ENCODE data around the gene FBF1.

FBF1 gene

DNA sequence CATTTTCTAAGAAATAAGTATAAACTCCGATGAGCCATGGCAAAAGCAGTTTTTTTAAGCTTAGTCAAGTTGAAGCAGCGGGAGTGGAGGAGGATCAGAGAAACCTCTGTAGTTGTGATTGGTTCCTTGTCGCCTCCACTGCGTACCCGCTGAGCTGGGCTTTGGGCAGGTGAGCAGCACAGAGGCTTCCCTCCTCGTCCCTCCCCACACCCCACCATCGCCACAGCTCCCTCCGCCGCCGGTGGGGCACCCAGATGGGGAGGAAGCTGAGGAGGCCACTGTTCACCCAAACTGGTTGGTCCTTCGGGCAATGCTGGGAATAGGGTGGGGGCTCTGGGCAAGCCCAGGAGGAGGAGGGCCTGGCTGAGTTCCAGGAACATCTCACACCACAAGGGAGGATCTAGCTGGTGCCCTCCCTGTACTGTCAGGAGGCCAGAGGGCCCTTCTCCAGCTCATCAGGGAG is 31.0 kb downstream of the FBF1 start:
- Histone ChIP-seq H3K79me1 (replicated peaks; ENCODE audit: low read length, poor library complexity, severe bottlenecking) (no peaks in the 10 kb centered on the region), H3K9me3 (ENCODE audit: control insufficient read depth, low read length) (no peaks in the 10 kb centered on the region), H2BK12ac (ENCODE audit: low read length in 2 of 2) (no peak overlapping the region), H3K4me2 (ENCODE audit: low read length, poor library complexity, severe bottlenecking) (no peak overlapping the region), H3K4me1 (ENCODE audit: control insufficient read depth, insufficient read depth, low read depth, low read length) (peaks cover 9% of the 10 kb centered on the region), H3K14ac (ENCODE audit: low read length in 2 of 2) (no peak overlapping the region), H4K8ac (ENCODE audit: low read length) (peak overlapping the region; percentile 67), H2BK15ac (ENCODE audit: low read depth, poor library complexity, severe bottlenecking) (no peak overlapping the region), H2BK120ac (ENCODE audit: low read depth, low read length) (no peak overlapping the region), H3K9ac (ENCODE audit: low read length) (no peak overlapping the region), H3K4me3 (ENCODE audit: insufficient read depth in 1 of 2, low read depth in 1 of 2, low read length in 2 of 2) (no peak overlapping the region), H3K27me3 (ENCODE audit: control insufficient read depth in 1 of 2, insufficient read depth in 1 of 2, low read length in 2 of 2) (no peaks in the 10 kb centered on the region), H4K91ac (ENCODE audit: low read length) (no peak overlapping the region), H3K18ac (ENCODE audit: low read depth in 1 of 2, low read length in 2 of 2) (no peak overlapping the region), H3K36me3 (ENCODE audit: control insufficient read depth in 1 of 2, insufficient read depth in 2 of 2, low read depth in 1 of 2, low read length in 2 of 2) (peaks cover 21 to 24% of the 10 kb centered on the region in 2 experiments), H3K4ac (ENCODE audit: low read depth in 1 of 2, low read length in 2 of 2) (no peak overlapping the region), H2BK5ac (ENCODE audit: low read depth, low read length, poor library complexity, severe bottlenecking) (no peak overlapping the region), H2AK5ac (ENCODE audit: low read length, severe bottlenecking) (no peak overlapping the region), H3K27ac (ENCODE audit: low read length, poor library complexity, severe bottlenecking) (no peak overlapping the region), H2AFZ (ENCODE audit: low read depth, low read length) (no peak overlapping the region), H3K23ac (ENCODE audit: low read length in 2 of 2) (no peak overlapping the region)
- 92% methylated on average over 11 of the region's 11 CpGs for WGBS
- DNase-seq, result no peak

DNA sequence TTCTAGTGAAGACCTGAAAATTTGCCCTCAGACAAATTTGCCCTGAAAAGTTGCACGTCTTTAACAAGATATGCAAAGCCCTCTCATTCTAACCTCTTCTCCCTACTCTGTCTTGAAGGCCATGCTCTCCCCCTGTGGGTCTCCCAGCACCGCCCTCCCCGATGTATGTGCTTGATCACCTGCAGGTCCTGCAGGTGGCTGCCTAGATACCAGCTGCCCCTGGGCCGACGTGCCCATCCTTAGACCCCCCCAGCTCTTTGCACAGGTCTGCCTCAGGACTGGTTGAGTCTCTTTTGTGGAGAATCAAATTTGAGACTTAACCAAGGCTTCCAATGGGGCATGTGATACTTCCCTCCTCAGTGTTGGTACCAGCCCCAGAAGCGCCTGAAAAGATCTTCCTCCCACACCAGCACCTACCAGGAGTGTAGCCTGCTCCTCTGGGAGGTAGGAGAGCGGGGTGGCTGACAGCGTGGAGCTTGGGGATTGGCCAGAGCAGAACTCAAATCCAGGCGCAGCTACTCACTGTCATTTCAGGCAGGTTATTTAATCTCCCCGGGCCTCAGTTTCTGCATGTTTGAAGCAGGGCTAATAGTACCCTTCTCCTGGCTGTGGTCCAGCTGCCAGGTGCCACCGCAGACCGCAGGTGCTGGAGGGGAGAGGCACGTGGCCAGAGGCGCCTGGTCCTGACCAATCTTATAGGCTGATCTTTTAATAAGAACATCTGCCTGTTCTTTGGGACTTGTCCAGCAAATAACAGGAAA is 31.6 kb downstream of the FBF1 start:
- Histone ChIP-seq H3K4ac (ENCODE audit: low read depth in 1 of 2, low read length in 2 of 2) (no peak overlapping the region), H3K4me3 (ENCODE audit: insufficient read depth in 1 of 2, low read depth in 1 of 2, low read length in 2 of 2) (no peak overlapping the region), H2AK5ac (ENCODE audit: low read length, severe bottlenecking) (no peak overlapping the region), H3K18ac (ENCODE audit: low read depth in 1 of 2, low read length in 2 of 2) (no peak overlapping the region), H3K27ac (ENCODE audit: low read length, poor library complexity, severe bottlenecking) (no peak overlapping the region), H2AFZ (ENCODE audit: low read depth, low read length) (no peak overlapping the region), H3K9me3 (ENCODE audit: control insufficient read depth, low read length) (no peaks in the 10 kb centered on the region), H2BK12ac (ENCODE audit: low read length in 2 of 2) (no peak overlapping the region), H2BK5ac (ENCODE audit: low read depth, low read length, poor library complexity, severe bottlenecking) (no peak overlapping the region), H3K23ac (ENCODE audit: low read length in 2 of 2) (no peak overlapping the region), H4K91ac (ENCODE audit: low read length) (no peak overlapping the region), H3K9ac (ENCODE audit: low read length) (no peak overlapping the region), H3K4me2 (ENCODE audit: low read length, poor library complexity, severe bottlenecking) (no peak overlapping the region), H3K36me3 (ENCODE audit: control insufficient read depth in 1 of 2, insufficient read depth in 2 of 2, low read depth in 1 of 2, low read length in 2 of 2) (peaks cover 16 to 19% of the 10 kb centered on the region in 2 experiments), H3K14ac (ENCODE audit: low read length in 2 of 2) (no peak overlapping the region), H3K27me3 (ENCODE audit: control insufficient read depth in 1 of 2, insufficient read depth in 1 of 2, low read length in 2 of 2) (no peaks in the 10 kb centered on the region), H2BK15ac (ENCODE audit: low read depth, poor library complexity, severe bottlenecking) (no peak overlapping the region), H2BK120ac (ENCODE audit: low read depth, low read length) (no peak overlapping the region), H4K8ac (ENCODE audit: low read length) (peak overlapping the region; percentile 41), H3K4me1 (ENCODE audit: control insufficient read depth, insufficient read depth, low read depth, low read length) (peaks cover 9% of the 10 kb centered on the region), H3K79me1 (replicated peaks; ENCODE audit: low read length, poor library complexity, severe bottlenecking) (no peaks in the 10 kb centered on the region)
- WGBS, result 94% methylated on average over 12 of the region's 14 CpGs
- DNase-seq, result no peak

GRCh38 chr17:75908201-75908600 is 32.6 kb downstream of the FBF1 start:
- H3K27me3 ChIP-seq (ENCODE audit: control insufficient read depth in 1 of 2, insufficient read depth in 1 of 2, low read length in 2 of 2), result no peaks in the 10 kb centered on the region
- H3K14ac ChIP-seq (ENCODE audit: low read length in 2 of 2), result peak overlapping the region in 1 of 2 experiments; percentile 22
- peaks cover 14% of the 10 kb centered on the region for H3K4me1 ChIP-seq (ENCODE audit: control insufficient read depth, insufficient read depth, low read depth, low read length)
- H3K9ac ChIP-seq (ENCODE audit: low read length), result no peak overlapping the region
- WGBS, result 64% methylated on average over 6 of the region's 6 CpGs
- H3K4ac ChIP-seq (ENCODE audit: low read depth in 1 of 2, low read length in 2 of 2), result no peak overlapping the region
- no peak overlapping the region for H3K18ac ChIP-seq (ENCODE audit: low read depth in 1 of 2, low read length in 2 of 2)
- H2AK5ac ChIP-seq (ENCODE audit: low read length, severe bottlenecking), result no peak overlapping the region
- H2BK12ac ChIP-seq (ENCODE audit: low read length in 2 of 2), result no peak overlapping the region
- no peak overlapping the region for H2AFZ ChIP-seq (ENCODE audit: low read depth, low read length)
- no peak for DNase-seq
- no peak overlapping the region for H3K27ac ChIP-seq (ENCODE audit: low read length, poor library complexity, severe bottlenecking)
- H2BK120ac ChIP-seq (ENCODE audit: low read depth, low read length), result no peak overlapping the region
- no peak overlapping the region for H2BK5ac ChIP-seq (ENCODE audit: low read depth, low read length, poor library complexity, severe bottlenecking)
- H2BK15ac ChIP-seq (ENCODE audit: low read depth, poor library complexity, severe bottlenecking), result no peak overlapping the region
- peaks cover 8 to 11% of the 10 kb centered on the region in 2 experiments for H3K36me3 ChIP-seq (ENCODE audit: control insufficient read depth in 1 of 2, insufficient read depth in 2 of 2, low read depth in 1 of 2, low read length in 2 of 2)
- no peak overlapping the region for H4K91ac ChIP-seq (ENCODE audit: low read length)
- H3K23ac ChIP-seq (ENCODE audit: low read length in 2 of 2), result no peak overlapping the region
- H4K8ac ChIP-seq (ENCODE audit: low read length), result peak overlapping the region; percentile 30
- H3K9me3 ChIP-seq (ENCODE audit: control insufficient read depth, low read length), result no peaks in the 10 kb centered on the region
- no peak overlapping the region for H3K4me2 ChIP-seq (ENCODE audit: low read length, poor library complexity, severe bottlenecking)
- no peak overlapping the region for H3K4me3 ChIP-seq (ENCODE audit: insufficient read depth in 1 of 2, low read depth in 1 of 2, low read length in 2 of 2)
- H3K79me1 ChIP-seq (replicated peaks; ENCODE audit: low read length, poor library complexity, severe bottlenecking), result peaks cover 2% of the 10 kb centered on the region

GRCh38 chr17:75906143-75906884 is 34.5 kb downstream of the FBF1 start:
- Histone ChIP-seq H3K9me3 (ENCODE audit: control insufficient read depth, low read length) (no peaks in the 10 kb centered on the region), H3K4me1 (ENCODE audit: control insufficient read depth, insufficient read depth, low read depth, low read length) (peaks cover 23% of the 10 kb centered on the region), H4K8ac (ENCODE audit: low read length) (peak overlapping the region; percentile 31), H3K4me2 (ENCODE audit: low read length, poor library complexity, severe bottlenecking) (no peak overlapping the region), H3K4me3 (ENCODE audit: insufficient read depth in 1 of 2, low read depth in 1 of 2, low read length in 2 of 2) (no peak overlapping the region), H3K18ac (ENCODE audit: low read depth in 1 of 2, low read length in 2 of 2) (no peak overlapping the region), H2BK15ac (ENCODE audit: low read depth, poor library complexity, severe bottlenecking) (peak overlapping the region; percentile 36), H4K91ac (ENCODE audit: low read length) (peak overlapping the region; percentile 67), H3K14ac (ENCODE audit: low read length in 2 of 2) (no peak overlapping the region), H3K9ac (ENCODE audit: low read length) (no peak overlapping the region), H2BK5ac (ENCODE audit: low read depth, low read length, poor library complexity, severe bottlenecking) (no peak overlapping the region), H3K36me3 (ENCODE audit: control insufficient read depth in 1 of 2, insufficient read depth in 2 of 2, low read depth in 1 of 2, low read length in 2 of 2) (peaks cover 13 to 17% of the 10 kb centered on the region in 2 experiments), H3K79me1 (replicated peaks; ENCODE audit: low read length, poor library complexity, severe bottlenecking) (peaks cover 8% of the 10 kb centered on the region), H3K23ac (ENCODE audit: low read length in 2 of 2) (no peak overlapping the region), H3K27ac (ENCODE audit: low read length, poor library complexity, severe bottlenecking) (no peak overlapping the region), H3K27me3 (ENCODE audit: control insufficient read depth in 1 of 2, insufficient read depth in 1 of 2, low read length in 2 of 2) (no peaks in the 10 kb centered on the region), H2BK120ac (ENCODE audit: low read depth, low read length) (no peak overlapping the region), H3K4ac (ENCODE audit: low read depth in 1 of 2, low read length in 2 of 2) (peak overlapping the region in 1 of 2 experiments; percentile 60), H2AFZ (ENCODE audit: low read depth, low read length) (no peak overlapping the region), H2AK5ac (ENCODE audit: low read length, severe bottlenecking) (peak overlapping the region; percentile 30), H2BK12ac (ENCODE audit: low read length in 2 of 2) (peak overlapping the region; percentile 22 to 63)
- WGBS, result 97% methylated on average over 7 of the region's 10 CpGs
- no peak for DNase-seq

Measured in mesenchymal stem cell (in vitro differentiated cells and primary cell).